ENCODE measurements around the gene DTWD2.

DNA sequence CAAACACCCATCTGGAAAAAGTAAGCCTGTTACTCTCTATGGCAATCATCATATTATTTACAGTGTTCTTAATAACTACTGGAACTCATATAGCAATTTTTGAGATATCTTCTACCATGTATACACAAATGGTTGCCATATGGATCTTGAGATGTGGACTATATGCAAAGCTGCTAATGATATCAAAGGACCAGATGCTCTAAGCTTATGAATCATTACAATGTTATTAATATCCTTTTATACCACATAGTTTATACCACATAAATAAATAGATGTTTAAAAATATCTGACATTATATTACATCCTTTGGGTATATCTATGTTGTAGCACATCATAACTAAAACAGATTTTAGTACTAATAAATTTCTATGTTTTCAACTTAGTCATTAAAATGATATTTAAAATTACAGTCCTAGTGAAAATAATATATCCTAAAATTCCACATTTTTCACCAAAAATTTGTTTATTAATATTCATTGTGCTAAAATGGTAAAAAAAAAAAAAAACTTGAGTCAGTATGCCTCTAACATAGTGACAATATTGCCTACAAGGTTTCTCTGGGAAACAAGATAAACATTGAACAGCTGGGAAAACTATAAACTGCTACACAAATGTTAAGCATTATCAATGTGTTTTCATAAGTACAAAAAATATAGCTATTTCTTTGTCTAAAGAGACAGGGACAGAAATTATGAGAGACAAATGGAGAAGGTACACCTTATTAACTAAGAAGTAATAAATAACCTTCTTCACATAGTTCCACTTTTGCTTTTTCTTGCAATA is 85.5 kb downstream of the DTWD2 start:
- TF ChIP-seq POLR2AphosphoS5 (IDR thresholded peaks at IDR 0.05; ENCODE audit: insufficient read depth in 1 of 2, low read depth in 1 of 2) (no peak), POLR2A (IDR thresholded peaks at IDR 0.05) (no peak)

Measured in vagina (tissue), 2 donors.